ENCODE data around the gene NDUFA8. TPM values are rescaled to one million over a fixed set of nuclear protein-coding genes. Genes with fewer than 3 reads are reported as not detected.

Gene NDUFA8
- total and polyA plus RNA-seq, 2 of the 4 experiments (the other 2 are of a cell fraction): 45.2 to 98.1 TPM

- Histone ChIP-seq H3K27ac (ENCODE audit: insufficient read depth, low read length) (no peak overlapping the region), H4K5ac (ENCODE audit: low read depth, low read length) (no peak overlapping the region), H3K18ac (ENCODE audit: low read depth, low read length) (no peak overlapping the region), H4K8ac (ENCODE audit: low read depth in 2 of 2, low read length in 2 of 2) (no peak overlapping the region), H4K20me1 (ENCODE audit: insufficient read depth, low read length) (no peaks in the 10 kb centered on the region), H3K4ac (ENCODE audit: low read depth, low read length) (no peak overlapping the region), H3K9me3 (ENCODE audit: control insufficient read depth, insufficient read depth, low read length) (no peaks in the 10 kb centered on the region), H3K4me1 (ENCODE audit: control insufficient read depth, insufficient read depth, low read length) (0 out of 2 replicates have a peak, but pooled peaks cover 4% of the 10 kb centered on the region), H2AK5ac (ENCODE audit: low read depth, low read length) (no peak overlapping the region), H2AFZ (replicated peaks; ENCODE audit: low read length, poor library complexity) (no peak overlapping the region), H2BK120ac (ENCODE audit: low read depth, low read length) (no peak overlapping the region), H3K9ac (ENCODE audit: low read depth, low read length) (no peak overlapping the region), H2BK15ac (ENCODE audit: low read depth, low read length) (no peak overlapping the region), H4K91ac (ENCODE audit: insufficient read depth, low read depth, low read length) (no peak overlapping the region), H3K36me3 (ENCODE audit: control insufficient read depth, insufficient read depth, low read length) (no peaks in the 10 kb centered on the region), H3K79me1 (ENCODE audit: low read depth in 1 of 2, low read length in 2 of 2) (no peaks in the 10 kb centered on the region), H3K27me3 (ENCODE audit: control insufficient read depth, insufficient read depth, low read length) (peaks cover 35% of the 10 kb centered on the region), H3K23ac (ENCODE audit: low read depth, low read length) (no peak overlapping the region), H3K56ac (ENCODE audit: extremely low read depth, insufficient read depth, low read length) (no peak overlapping the region), H2AK9ac (replicated peaks; ENCODE audit: low read depth, low read length, poor library complexity) (no peak overlapping the region), H3K9me1 (ENCODE audit: insufficient read depth, low read length) (no peaks in the 10 kb centered on the region), H2BK5ac (ENCODE audit: low read depth, low read length, poor library complexity, severe bottlenecking) (no peak overlapping the region), H3K14ac (replicated peaks; ENCODE audit: low read depth, low read length) (no peak overlapping the region), H3K4me3 (ENCODE audit: insufficient read depth, low read depth, low read length) (no peak overlapping the region), H2BK20ac (ENCODE audit: low read depth, low read length) (no peak overlapping the region), H3K4me2 (ENCODE audit: low read depth, low read length) (no peak overlapping the region)
- no CpG with 5 or more reads among the region's 1 CpG for WGBS, 2 experiments (ENCODE audit: extremely low coverage in 2 of 2, insufficient read length in 1 of 2)
- ChIA-PET POLR2A (ENCODE audit: unreplicated experiment) (no interaction called here), CTCF (interaction anchor here (1.0 kb wide), 1 partner anchor 85 kb away, joined by 3 read pairs; no protein-coding TSS in a partner anchor)
- in situ Hi-C loops (cut with MboI; ENCODE audit: low sequenced_read_pairs): no loop called here
- ATAC-seq (ENCODE audit: low read depth): no peak
- no TSS peak for BruUV-seq (replicated peaks)
- TF ChIP-seq POLR2A (IDR thresholded peaks at IDR 0.05; ENCODE audit: low read depth, low read length) (no peak), RAD21 (IDR thresholded peaks at IDR 0.05; ENCODE audit: low read length) (no peak), CTCF (conservative IDR thresholded peaks at IDR 0.05; ENCODE audit: low read depth, low read length) (no peak), CHD1 (IDR thresholded peaks at IDR 0.05; ENCODE audit: low read depth, low read length) (no peak), ELK1 (IDR thresholded peaks at IDR 0.05; ENCODE audit: borderline replicate concordance, low read depth, low read length) (no peak), MAFK (IDR thresholded peaks at IDR 0.05; ENCODE audit: low read depth, low read length) (no peak), RCOR1 (IDR thresholded peaks at IDR 0.05; ENCODE audit: insufficient replicate concordance, low read length) (no peak), NFE2L2 (IDR thresholded peaks at IDR 0.05; ENCODE audit: low read depth, low read length) (no peak), SMC3 (IDR thresholded peaks at IDR 0.05; ENCODE audit: low read depth, low read length) (no peak), MXI1 (IDR thresholded peaks at IDR 0.05; ENCODE audit: borderline replicate concordance, low read depth, low read length) (no peak), CEBPB (IDR thresholded peaks at IDR 0.05; ENCODE audit: low read depth, low read length) (no peak)
- intact Hi-C loops (cut with micrococcal nuclease): no loop called here
- dilution Hi-C loops (cut with HindIII; ENCODE audit: low sequenced_read_pairs, unreplicated experiment): no loop called here
- no peak for DNase-seq
Measured at GRCh38 chr9:122184551-122184950, 25.0 kb upstream of the NDUFA8 start.

Data from IMR-90 (cell line).